HL-60 (cell line): ENCODE results near the gene CD82.

Experiments used
- CTCF ChIP-seq: IDR thresholded peaks from one replicate; pipeline ENCODE4 v1.5.1; 2011; ENCODE audit warnings: low read length, control low read depth, inconsistent platforms; ENCODE audit not compliant: insufficient read depth
- GABPA ChIP-seq: IDR thresholded peaks from 2 replicates; pipeline ENCODE4 v1.6.1; 2012; ENCODE audit warnings: low read depth
- POLR2AphosphoS5 ChIP-seq: IDR thresholded peaks from 2 replicates; pipeline ENCODE4 v1.6.1; 2012; ENCODE audit warnings: low read depth
- REST ChIP-seq: IDR thresholded peaks from 2 replicates; pipeline ENCODE4 v1.6.1; 2012; ENCODE audit warnings: low read depth; ENCODE audit not compliant: insufficient replicate concordance

- TF ChIP-seq POLR2AphosphoS5 (no peak), CTCF (no peak), GABPA (no peak), REST (no peak)
Observed at GRCh38 chr11:44536788-44537516, 28.5 kb upstream of the CD82 start.
